A673 (cell line): ENCODE data around the gene APOA4. TPM values are rescaled to one million over a fixed set of nuclear protein-coding genes. Genes with fewer than 3 reads are reported as not detected.

Source experiments
- BruUV-seq: library from RNA; stranded (reverse); fragments of 400-500 nt; replicated peaks from 2 replicates; lab custom pipeline; 2021; lab: Mats Ljungman, UMichigan
- CTCF ChIA-PET: fragments of 300-600 bp; sonication (Branson Sonifier 250); formaldehyde crosslinking; loops from one replicate; lab custom pipeline; 2022; ENCODE audit warnings: antibody characterized with exemption; lab: Charles Lee
- POLR2A ChIA-PET: fragments of 300-600 bp; sonication (Branson Sonifier 250); formaldehyde crosslinking; loops from one replicate; lab custom pipeline; 2022; ENCODE audit warnings: antibody characterized with exemption; ENCODE audit not compliant: low non-redundant PET; lab: Charles Lee
- DNase-seq: peaks from one replicate; pipeline ENCODE4 v3.0.0-alpha.2; 2015; ENCODE audit warnings: low spot score
- H3K27ac ChIP-seq: fragments of 200-600 bp; sonication (generic); 2 replicates; pipeline ENCODE4 v1.5.1; 2016; ENCODE audit warnings: mixed run types, low read depth, mild to moderate bottlenecking, mixed read lengths, antibody characterized with exemption, low read length; ENCODE audit not compliant: poor library complexity, severe bottlenecking
- H3K27me3 ChIP-seq: fragments of 200-600 bp; sonication (generic); replicated peaks from 2 replicates; pipeline ENCODE4 v1.6.1; 2017; ENCODE audit warnings: mixed run types, low read depth, mild to moderate bottlenecking, mixed read lengths, antibody characterized with exemption, low read length; ENCODE audit not compliant: insufficient read depth, poor library complexity
- H3K36me3 ChIP-seq: fragments of 200-600 bp; sonication (generic); 2 replicates; pipeline ENCODE4 v1.6.1; 2016; ENCODE audit warnings: mixed run types, mild to moderate bottlenecking, mixed read lengths, antibody characterized with exemption, low read length; ENCODE audit not compliant: insufficient read depth, poor library complexity, severe bottlenecking
- H3K4me1 ChIP-seq: fragments of 200-600 bp; sonication (generic); 2 replicates; pipeline ENCODE4 v1.6.1; 2017; ENCODE audit warnings: mixed run types, mild to moderate bottlenecking, mixed read lengths, antibody characterized with exemption, low read length; ENCODE audit not compliant: insufficient read depth, poor library complexity, severe bottlenecking
- H3K4me3 ChIP-seq: fragments of 200-600 bp; sonication (generic); 2 replicates; pipeline ENCODE4 v1.5.1; 2016; ENCODE audit warnings: low read depth, mixed run types, mild to moderate bottlenecking, mixed read lengths, low read length; ENCODE audit not compliant: poor library complexity, severe bottlenecking
- H3K9me3 ChIP-seq: fragments of 200-600 bp; sonication (generic); 2 replicates; pipeline ENCODE4 v1.6.1; 2016; ENCODE audit warnings: mixed run types, low read depth, mild to moderate bottlenecking, mixed read lengths, antibody characterized with exemption, low read length; ENCODE audit not compliant: poor library complexity, severe bottlenecking
- CTCF ChIP-seq: fragments of 300-800, 200-600 bp; sonication (generic); conservative IDR thresholded peaks from 2 replicates; pipeline ENCODE4 v1.5.1; 2017; ENCODE audit warnings: low read depth, mild to moderate bottlenecking, antibody characterized with exemption, low read length, moderate library complexity, mixed read lengths
- EZH2 ChIP-seq: fragments of 200-600 bp; sonication (generic); IDR thresholded peaks from 2 replicates; pipeline ENCODE4 v1.6.1; 2017; ENCODE audit warnings: borderline replicate concordance, low read depth, mild to moderate bottlenecking, mixed read lengths, antibody characterized with exemption, low read length; ENCODE audit not compliant: poor library complexity, severe bottlenecking
- intact Hi-C: fragments of 100-400 bp; cut with micrococcal nuclease; formaldehyde crosslinking; loops from one replicate; pipeline ENCODE4 v1.10.0; 2022; ENCODE audit not compliant: unreplicated experiment
- total RNA-seq: library from RNA; stranded (reverse); gene quantifications from 2 replicates; pipeline ENCODE4 v1.2.3, GENCODE V29; 2021

APOA4 gene
- total RNA-seq, 1 experiment from 2014 or later, result not detected

GRCh38 chr11:116813781-116814471, 9.2 kb downstream of the APOA4 start:
- H3K4me1 ChIP-seq, result no peaks in the 10 kb centered on the region
- no peak for DNase-seq
- TF ChIP-seq CTCF, result no peak
- TF ChIP-seq EZH2, result no peak
- no peaks in the 10 kb centered on the region for H3K9me3 ChIP-seq
- H3K36me3 ChIP-seq, result no peaks in the 10 kb centered on the region
- CTCF ChIA-PET, result no interaction called here
- no TSS peak for BruUV-seq
- POLR2A ChIA-PET, result no interaction called here
- H3K27me3 ChIP-seq, result no peaks in the 10 kb centered on the region
- no peak overlapping the region for H3K27ac ChIP-seq
- intact Hi-C loops, result no loop called here
- no peak overlapping the region for H3K4me3 ChIP-seq

DNA sequence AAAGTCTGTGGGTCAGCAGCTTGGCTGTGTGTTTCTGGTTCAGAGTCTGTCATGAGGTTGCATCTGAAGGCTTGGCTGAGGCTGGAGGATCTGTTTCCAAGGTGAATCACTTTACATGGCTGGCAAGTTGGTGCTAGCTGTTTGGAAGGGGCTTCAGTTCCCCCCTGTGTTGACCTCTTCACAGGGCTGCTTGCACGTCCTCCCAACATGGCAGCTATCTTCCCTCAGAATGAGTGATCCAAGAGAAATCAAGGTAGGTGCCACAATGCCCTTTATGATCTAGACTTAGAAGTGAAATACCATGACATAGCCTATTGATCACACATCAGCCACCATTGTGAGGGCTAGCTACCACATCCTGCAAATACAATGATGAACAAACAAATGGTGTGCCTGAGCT, 9.9 kb downstream of the APOA4 start:
- H3K27ac ChIP-seq, result no peak overlapping the region
- ChIA-PET POLR2A (no interaction called here), CTCF (no interaction called here)
- H3K4me3 ChIP-seq, result no peak overlapping the region
- H3K9me3 ChIP-seq, result no peaks in the 10 kb centered on the region
- no peak for DNase-seq
- no peaks in the 10 kb centered on the region for H3K4me1 ChIP-seq
- intact Hi-C loops, result no loop called here
- no peaks in the 10 kb centered on the region for H3K36me3 ChIP-seq
- BruUV-seq, result no TSS peak
- no peaks in the 10 kb centered on the region for H3K27me3 ChIP-seq
- TF ChIP-seq CTCF, result no peak
- TF ChIP-seq EZH2, result no peak

- ChIA-PET POLR2A (no interaction called here), CTCF (no interaction called here)
- Histone ChIP-seq H3K9me3 (no peaks in the 10 kb centered on the region), H3K36me3 (no peaks in the 10 kb centered on the region), H3K27me3 (no peaks in the 10 kb centered on the region), H3K4me1 (no peaks in the 10 kb centered on the region), H3K27ac (no peak overlapping the region), H3K4me3 (no peak overlapping the region)
- DNase-seq, result no peak
- TF ChIP-seq EZH2, result no peak
- TF ChIP-seq CTCF, result no peak
- intact Hi-C loops, result no loop called here
- BruUV-seq, result no TSS peak
Measured at GRCh38 chr11:116812109-116812508, 11.0 kb downstream of the APOA4 start.
